OCI-LY7 (cell line): ENCODE data around the gene HK2. TPM values are rescaled to one million over a fixed set of nuclear protein-coding genes. Genes with fewer than 3 reads are reported as not detected.

Experiments used
- BruUV-seq: library from RNA; stranded (reverse); fragments of 400-500 nt; replicated peaks from 2 replicates; lab custom pipeline; 2021; lab: Mats Ljungman, UMichigan
- CTCF ChIA-PET: fragments of 300-600 bp; sonication (Branson Sonifier 250); formaldehyde crosslinking; loops from one replicate; lab custom pipeline; 2022; ENCODE audit warnings: antibody characterized with exemption; ENCODE audit not compliant: unreplicated experiment; lab: Charles Lee
- POLR2A ChIA-PET: fragments of 300-600 bp; sonication (Branson Sonifier 250); formaldehyde crosslinking; loops from one replicate; lab custom pipeline; 2022; ENCODE audit warnings: antibody characterized with exemption; lab: Charles Lee
- DNase-seq: peaks from one replicate; pipeline ENCODE4 v3.0.0-alpha.2; 2015; ENCODE audit warnings: low spot score
- H2AFZ ChIP-seq: fragments of 200-600 bp; sonication (generic), shearing (Covaris generic); 2 replicates; pipeline ENCODE4 v1.6.1; 2014; ENCODE audit warnings: mild to moderate bottlenecking, antibody characterized with exemption, low read length, moderate library complexity
- H3K27ac ChIP-seq: fragments of 200-600 bp; sonication (generic); 2 replicates; pipeline ENCODE4 v1.5.1; 2014; ENCODE audit warnings: mixed run types, low read depth, mild to moderate bottlenecking, moderate library complexity, low read length, inconsistent platforms; ENCODE audit not compliant: poor library complexity, severe bottlenecking
- H3K36me3 ChIP-seq: fragments of 200-600 bp; sonication (generic); 2 replicates; pipeline ENCODE4 v1.6.1; 2014; ENCODE audit warnings: mild to moderate bottlenecking, antibody characterized with exemption, low read length, moderate library complexity, mixed read lengths; ENCODE audit not compliant: insufficient read depth
- H3K4me1 ChIP-seq: fragments of 200-600 bp; sonication (generic); 2 replicates; pipeline ENCODE4 v1.5.1; 2014; ENCODE audit warnings: mild to moderate bottlenecking, low read length; ENCODE audit not compliant: insufficient read depth, poor library complexity, severe bottlenecking
- H3K4me2 ChIP-seq: fragments of 200-600 bp; sonication (generic); 2 replicates; pipeline ENCODE4 v1.6.1; 2014; ENCODE audit warnings: mild to moderate bottlenecking, low read length
- H3K4me3 ChIP-seq: fragments of 200-600 bp; sonication (generic); 2 replicates; pipeline ENCODE4 v1.5.1; 2014; ENCODE audit warnings: mild to moderate bottlenecking, low read depth, low read length; ENCODE audit not compliant: poor library complexity, severe bottlenecking
- H3K79me2 ChIP-seq: fragments of 200-600 bp; sonication (generic); 2 replicates; pipeline ENCODE4 v1.6.1; 2016; ENCODE audit warnings: low read depth, mild to moderate bottlenecking, low read length, moderate library complexity, mixed read lengths; ENCODE audit not compliant: insufficient read depth
- H3K9me2 ChIP-seq: fragments of 200-600 bp; sonication (generic); 2 replicates; pipeline ENCODE4 v1.6.1; 2016; ENCODE audit warnings: mild to moderate bottlenecking, low read length, mixed read lengths; ENCODE audit not compliant: insufficient read depth
- H3K9me3 ChIP-seq: fragments of 200-600 bp; sonication (generic); 2 replicates; pipeline ENCODE4 v1.6.1; 2014; ENCODE audit warnings: mild to moderate bottlenecking, mixed run types, low read length, mixed read lengths
- H4K20me1 ChIP-seq: fragments of 200-600 bp; sonication (generic); 2 replicates; pipeline ENCODE4 v1.6.1; 2014; ENCODE audit warnings: mild to moderate bottlenecking, antibody characterized with exemption, low read length, moderate library complexity, mixed read lengths; ENCODE audit not compliant: insufficient read depth
- CTCF ChIP-seq: fragments of 200-600 bp; sonication (generic); conservative IDR thresholded peaks from 2 replicates; pipeline ENCODE4 v1.5.1; 2014; ENCODE audit warnings: mild to moderate bottlenecking, antibody characterized with exemption, low read length, moderate library complexity, mixed read lengths
- EZH2phosphoT487 ChIP-seq: fragments of 200-600 bp; sonication (generic); IDR thresholded peaks from 2 replicates; pipeline ENCODE4 v1.6.1; 2018; ENCODE audit warnings: low read depth, borderline replicate concordance, mild to moderate bottlenecking, mixed run types, antibody characterized with exemption, low read length, moderate library complexity, mixed read lengths
- intact Hi-C: fragments of 100-400 bp; cut with micrococcal nuclease; formaldehyde crosslinking; loops from one replicate; pipeline ENCODE4 v1.10.0; 2022; ENCODE audit not compliant: unreplicated experiment
- total RNA-seq, 2 experiments: library from RNA; depleted of rRNA in 1 of 2; stranded (reverse); fragments of >200 nt in 1 of 2; shearing (Covaris generic) in 1 of 2; gene quantifications; 2 replicates each; pipeline ENCODE4 v1.2.3, GENCODE V29; 2014 to 2022

HK2 gene
- total RNA-seq, 2 experiments from 2014 or later: 8.6 to 50.5 TPM

- Histone ChIP-seq H2AFZ (no peak overlapping the region), H3K4me3 (no peak overlapping the region), H3K36me3 (peaks cover 95% of the 10 kb centered on the region), H4K20me1 (no peaks in the 10 kb centered on the region), H3K4me1 (no peaks in the 10 kb centered on the region), H3K4me2 (no peak overlapping the region), H3K27ac (no peak overlapping the region), H3K9me2 (no peaks in the 10 kb centered on the region), H3K9me3 (no peaks in the 10 kb centered on the region), H3K79me2 (no peaks in the 10 kb centered on the region)
- CTCF ChIA-PET: interaction anchor here (0.6 to 1.6 kb wide), 3 partner anchors 72 to 187 kb away, joined by 3 to 6 read pairs (median 3); no protein-coding TSS in a partner anchor
- intact Hi-C loops: no loop called here
- POLR2A ChIA-PET: no interaction called here
- BruUV-seq: no TSS peak
- DNase-seq: no peak
- TF ChIP-seq EZH2phosphoT487: no peak
- TF ChIP-seq CTCF: no peak
Observed at GRCh38 chr2:74877376-74877775, 43.4 kb downstream of the HK2 start.

- POLR2A ChIA-PET: no interaction called here
- Histone ChIP-seq H3K36me3 (peaks cover 94% of the 10 kb centered on the region), H3K9me2 (no peaks in the 10 kb centered on the region), H3K9me3 (no peaks in the 10 kb centered on the region), H3K4me3 (no peak overlapping the region), H3K4me1 (no peaks in the 10 kb centered on the region), H3K79me2 (no peaks in the 10 kb centered on the region), H3K27ac (no peak overlapping the region), H2AFZ (no peak overlapping the region), H4K20me1 (no peaks in the 10 kb centered on the region), H3K4me2 (no peak overlapping the region)
- CTCF ChIA-PET: interaction anchor here (1.6 kb wide), 1 partner anchor 164 kb away, joined by 6 read pairs; no protein-coding TSS in a partner anchor
- no peak for DNase-seq
- no TSS peak for BruUV-seq
- TF ChIP-seq CTCF: no peak
- TF ChIP-seq EZH2phosphoT487: no peak
- intact Hi-C loops: no loop called here
Observed at GRCh38 chr2:74877781-74878433, 44.0 kb downstream of the HK2 start.

- POLR2A ChIA-PET: no interaction called here
- Histone ChIP-seq H3K9me2 (no peaks in the 10 kb centered on the region), H2AFZ (no peak overlapping the region), H3K79me2 (no peaks in the 10 kb centered on the region), H3K9me3 (no peaks in the 10 kb centered on the region), H3K4me1 (no peaks in the 10 kb centered on the region), H3K36me3 (peaks cover 95% of the 10 kb centered on the region), H3K27ac (no peak overlapping the region), H4K20me1 (no peaks in the 10 kb centered on the region), H3K4me3 (no peak overlapping the region), H3K4me2 (no peak overlapping the region)
- intact Hi-C loops: no loop called here
- TF ChIP-seq CTCF (no peak), EZH2phosphoT487 (no peak)
- no peak for DNase-seq
- no TSS peak for BruUV-seq
- CTCF ChIA-PET: no interaction called here
Observed at GRCh38 chr2:74878551-74878950, 44.6 kb downstream of the HK2 start.
